Kidney epithelial cell (primary cell): ENCODE data around the gene PTPRD. TPM values are rescaled to one million over a fixed set of nuclear protein-coding genes. Genes with fewer than 3 reads are reported as not detected.

Experiments
- DNase-seq: peaks from one replicate; pipeline ENCODE4 v3.0.0-alpha.2; 2010; ENCODE audit warnings: low read depth
- H3K27me3 ChIP-seq: 2 replicates; pipeline ENCODE4 v1.6.0; 2011; ENCODE audit warnings: low read length; ENCODE audit not compliant: control insufficient read depth, insufficient read depth
- H3K36me3 ChIP-seq: 2 replicates; pipeline ENCODE4 v1.5.1; 2011; ENCODE audit warnings: low read length; ENCODE audit not compliant: control insufficient read depth, insufficient read depth
- H3K4me3 ChIP-seq: 2 replicates; pipeline ENCODE4 v1.5.1; 2011; ENCODE audit warnings: low read depth, mild to moderate bottlenecking, control low read depth, low read length
- CTCF ChIP-seq: IDR thresholded peaks from 2 replicates; pipeline ENCODE4 v1.5.1; 2011; ENCODE audit warnings: mild to moderate bottlenecking, moderate library complexity, low read length, control low read depth, inconsistent platforms; ENCODE audit not compliant: insufficient read depth, poor library complexity, severe bottlenecking
- total RNA-seq: library from RNA; depleted of rRNA; stranded (reverse); fragments of >200 nt; gene quantifications from 2 replicates; pipeline ENCODE4 v1.2.3, GENCODE V29; 2015

PTPRD gene
- total RNA-seq, 1 donor from 2014 or later: 18.8 TPM

GRCh38 chr9:9122230-9122875 lies 1490.4 kb downstream of the PTPRD start:
- Histone ChIP-seq H3K36me3 (no peaks in the 10 kb centered on the region), H3K4me3 (no peak overlapping the region), H3K27me3 (no peaks in the 10 kb centered on the region)
- TF ChIP-seq CTCF: no peak
- no peak for DNase-seq

GRCh38 chr9:9117866-9118265 lies 1494.9 kb downstream of the PTPRD start:
- Histone ChIP-seq H3K4me3 (no peak overlapping the region), H3K27me3 (no peaks in the 10 kb centered on the region), H3K36me3 (no peaks in the 10 kb centered on the region)
- no peak for DNase-seq
- TF ChIP-seq CTCF: no peak

GRCh38 chr9:9112001-9112720 lies 1500.6 kb downstream of the PTPRD start:
- no peak for DNase-seq
- no peak for TF ChIP-seq CTCF
- Histone ChIP-seq H3K27me3 (no peaks in the 10 kb centered on the region), H3K4me3 (no peak overlapping the region), H3K36me3 (no peaks in the 10 kb centered on the region)

- Histone ChIP-seq H3K4me3 (no peak overlapping the region), H3K36me3 (no peaks in the 10 kb centered on the region), H3K27me3 (no peaks in the 10 kb centered on the region)
- TF ChIP-seq CTCF: no peak
- DNase-seq: no peak
These were observed 1504.2 kb downstream of the PTPRD start for GRCh38 chr9:9108641-9109040.

- H3K36me3 ChIP-seq: no peaks in the 10 kb centered on the region
- H3K27me3 ChIP-seq: no peaks in the 10 kb centered on the region
These were observed 1510.5 kb downstream of the PTPRD start for GRCh38 chr9:9102295-9102694.

More at GRCh38 chr9:9102295-9102694, 1510.5 kb downstream of the PTPRD start:
- no peak for TF ChIP-seq CTCF
- no peak overlapping the region for H3K4me3 ChIP-seq
- no peak for DNase-seq
